Choroid plexus epithelial cell (primary cell): ENCODE results near the gene GZMM.

ENCODE experiments used
- DNase-seq: peaks from one replicate; pipeline ENCODE4 v3.0.0-alpha.2; 2010; ENCODE audit warnings: low read depth
- H3K4me3 ChIP-seq: 2 replicates; pipeline ENCODE4 v1.5.1; 2011; ENCODE audit warnings: low read depth, mild to moderate bottlenecking, control low read depth, low read length, moderate library complexity
- TF ChIP-seq, protein P1 (sequence below): conservative IDR thresholded peaks from 2 replicates; pipeline ENCODE4 v1.5.1; 2011; ENCODE audit warnings: low read depth, mild to moderate bottlenecking, control low read depth, inconsistent platforms, low read length, moderate library complexity

GZMM gene

GRCh38 chr19:497491-497868 is 46.4 kb upstream of the GZMM start:
- DNase-seq: no peak
- TF ChIP-seq, protein P1, sequence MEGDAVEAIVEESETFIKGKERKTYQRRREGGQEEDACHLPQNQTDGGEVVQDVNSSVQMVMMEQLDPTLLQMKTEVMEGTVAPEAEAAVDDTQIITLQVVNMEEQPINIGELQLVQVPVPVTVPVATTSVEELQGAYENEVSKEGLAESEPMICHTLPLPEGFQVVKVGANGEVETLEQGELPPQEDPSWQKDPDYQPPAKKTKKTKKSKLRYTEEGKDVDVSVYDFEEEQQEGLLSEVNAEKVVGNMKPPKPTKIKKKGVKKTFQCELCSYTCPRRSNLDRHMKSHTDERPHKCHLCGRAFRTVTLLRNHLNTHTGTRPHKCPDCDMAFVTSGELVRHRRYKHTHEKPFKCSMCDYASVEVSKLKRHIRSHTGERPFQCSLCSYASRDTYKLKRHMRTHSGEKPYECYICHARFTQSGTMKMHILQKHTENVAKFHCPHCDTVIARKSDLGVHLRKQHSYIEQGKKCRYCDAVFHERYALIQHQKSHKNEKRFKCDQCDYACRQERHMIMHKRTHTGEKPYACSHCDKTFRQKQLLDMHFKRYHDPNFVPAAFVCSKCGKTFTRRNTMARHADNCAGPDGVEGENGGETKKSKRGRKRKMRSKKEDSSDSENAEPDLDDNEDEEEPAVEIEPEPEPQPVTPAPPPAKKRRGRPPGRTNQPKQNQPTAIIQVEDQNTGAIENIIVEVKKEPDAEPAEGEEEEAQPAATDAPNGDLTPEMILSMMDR: no peak
- no peak overlapping the region for H3K4me3 ChIP-seq

- no peak overlapping the region for H3K4me3 ChIP-seq
- TF ChIP-seq, protein P1: no peak
- no peak for DNase-seq
Measured at GRCh38 chr19:497869-498510, 45.9 kb upstream of the GZMM start.

DNA sequence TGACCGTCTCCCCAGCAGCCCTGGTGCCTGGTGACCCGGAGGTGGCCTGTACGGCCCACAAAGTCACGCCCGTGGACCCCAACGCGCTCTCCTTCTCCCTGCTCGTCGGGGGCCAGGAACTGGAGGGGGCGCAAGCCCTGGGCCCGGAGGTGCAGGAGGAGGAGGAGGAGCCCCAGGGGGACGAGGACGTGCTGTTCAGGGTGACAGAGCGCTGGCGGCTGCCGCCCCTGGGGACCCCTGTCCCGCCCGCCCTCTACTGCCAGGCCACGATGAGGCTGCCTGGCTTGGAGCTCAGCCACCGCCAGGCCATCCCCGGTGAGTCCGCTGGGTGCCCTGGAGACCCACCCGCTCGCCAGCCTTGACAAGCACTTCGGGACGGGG is 45.4 kb upstream of the GZMM start:
- no peak overlapping the region for H3K4me3 ChIP-seq
- DNase-seq: no peak
- TF ChIP-seq, protein P1: no peak

- DNase-seq: no peak
- no peak overlapping the region for H3K4me3 ChIP-seq
- TF ChIP-seq, protein P1: no peak
Measured at GRCh38 chr19:498977-499623, 44.8 kb upstream of the GZMM start.

GRCh38 chr19:501646-502045 is 42.2 kb upstream of the GZMM start:
- TF ChIP-seq, protein P1: no peak
- H3K4me3 ChIP-seq: no peak overlapping the region
- DNase-seq: no peak

DNA sequence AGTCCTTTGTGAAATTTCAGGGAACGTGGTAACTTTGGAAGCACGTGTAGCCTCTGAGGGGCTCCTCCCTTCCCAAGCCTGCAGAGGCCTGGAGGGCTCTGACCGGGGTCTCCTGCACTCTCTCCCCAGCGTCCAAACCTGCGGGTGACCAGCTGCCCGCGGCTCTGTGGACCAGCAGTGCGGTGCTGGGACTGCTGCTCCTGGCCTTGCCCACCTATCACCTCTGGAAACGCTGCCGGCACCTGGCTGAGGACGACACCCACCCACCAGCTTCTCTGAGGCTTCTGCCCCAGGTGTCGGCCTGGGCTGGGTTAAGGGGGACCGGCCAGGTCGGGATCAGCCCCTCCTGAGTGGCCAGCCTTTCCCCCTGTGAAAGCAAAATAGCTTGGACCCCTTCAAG is 39.2 kb upstream of the GZMM start:
- H3K4me3 ChIP-seq: no peak overlapping the region
- TF ChIP-seq, protein P1: no peak
- DNase-seq: no peak
